Activated CD4-positive, alpha-beta memory T cell treated with anti-CD3 and anti-CD28 coated beads, Interleukin-2, amount 10 ng/mL, durations not matched to agents 7 days and 5 days (primary cell): ENCODE results near the gene ZNF316. TPM values are rescaled to one million over a fixed set of nuclear protein-coding genes. Genes with fewer than 3 reads are reported as not detected.

Experiments
- CTCF ChIA-PET: fragments of 350-600 bp; sonication (Branson Sonifier 250); formaldehyde crosslinking; loops from one replicate; lab custom pipeline; 2021; ENCODE audit warnings: antibody characterized with exemption, inconsistent platforms; lab: Charles Lee
- POLR2A ChIA-PET: fragments of 350-600 bp; sonication (Branson Sonifier 250); formaldehyde crosslinking; loops from one replicate; lab custom pipeline; 2021; ENCODE audit warnings: antibody characterized with exemption; lab: Charles Lee
- DNase-seq: peaks from one replicate; pipeline ENCODE4 v3.0.0-alpha.2; 2020
- H3K27ac Mint-ChIP-seq: one replicate; pipeline ENCODE4 v1.8.0; 2021; ENCODE audit warnings: mild to moderate bottlenecking, mixed read lengths
- H3K27me3 Mint-ChIP-seq: one replicate; pipeline ENCODE4 v1.8.0; 2021; ENCODE audit warnings: mixed read lengths
- H3K36me3 Mint-ChIP-seq: one replicate; pipeline ENCODE4 v1.8.0; 2021; ENCODE audit warnings: low read depth, mixed read lengths
- H3K4me1 Mint-ChIP-seq: one replicate; pipeline ENCODE4 v1.8.0; 2021; ENCODE audit warnings: mixed read lengths
- H3K4me3 Mint-ChIP-seq: one replicate; pipeline ENCODE4 v1.8.0; 2021; ENCODE audit warnings: mild to moderate bottlenecking, mixed read lengths
- H3K9me3 Mint-ChIP-seq: one replicate; pipeline ENCODE4 v1.8.0; 2021; ENCODE audit warnings: mixed read lengths
- total RNA-seq, 2 experiments: library from RNA; stranded (reverse); gene quantifications; one replicate each; pipeline ENCODE4 v1.2.3, GENCODE V29; 2021

ZNF316 gene
- total RNA-seq, 2 experiments from 2014 or later = 23.4 to 26.1 TPM

DNA sequence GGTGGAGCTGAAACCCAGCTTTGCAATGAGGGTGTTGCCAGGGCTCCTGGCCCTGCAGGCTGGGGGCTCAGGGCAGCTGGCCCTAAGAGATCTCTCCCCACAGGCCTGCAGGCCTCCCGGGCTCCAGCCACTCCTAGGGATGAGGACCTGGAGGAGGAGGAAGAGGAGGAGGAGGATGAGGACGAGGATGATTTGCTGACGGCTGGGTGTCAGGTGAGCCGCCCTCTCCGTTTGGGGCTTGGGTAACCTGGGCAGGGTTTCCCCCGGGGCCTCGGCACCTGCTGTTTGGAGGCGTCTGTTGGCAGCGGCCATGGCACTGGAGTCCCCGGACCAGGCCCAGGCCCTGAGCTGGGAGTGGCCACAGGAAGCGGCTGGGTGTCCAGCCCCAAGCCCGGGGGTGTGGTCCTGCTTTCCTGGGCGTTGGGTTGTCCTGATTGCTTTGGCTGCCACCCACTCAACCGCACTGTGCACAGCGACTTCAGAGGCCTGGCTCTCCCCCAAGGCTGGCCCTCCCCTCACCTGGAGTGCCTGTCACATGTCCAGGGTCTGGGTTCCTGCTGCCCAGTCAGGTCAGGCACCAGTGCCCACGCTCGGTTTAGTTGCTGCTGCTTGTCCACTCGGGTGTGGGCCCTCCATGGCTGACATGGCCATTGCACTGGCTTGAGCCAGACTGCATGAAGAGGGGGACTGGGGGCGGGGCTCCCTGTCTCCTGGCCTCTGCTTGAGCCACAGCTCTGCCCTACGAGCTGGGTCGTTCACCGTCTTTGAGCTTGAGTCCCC lies 5.9 kb downstream of the ZNF316 start:
- H3K27ac Mint-ChIP-seq = no peak overlapping the region
- peaks cover 22% of the 10 kb centered on the region for H3K4me1 Mint-ChIP-seq
- POLR2A ChIA-PET = no interaction called here
- H3K4me3 Mint-ChIP-seq = no peak overlapping the region
- DNase-seq = no peak
- CTCF ChIA-PET = no interaction called here
- H3K27me3 Mint-ChIP-seq = no peaks in the 10 kb centered on the region
- no peaks in the 10 kb centered on the region for H3K9me3 Mint-ChIP-seq
- H3K36me3 Mint-ChIP-seq = peaks cover 66% of the 10 kb centered on the region

DNA sequence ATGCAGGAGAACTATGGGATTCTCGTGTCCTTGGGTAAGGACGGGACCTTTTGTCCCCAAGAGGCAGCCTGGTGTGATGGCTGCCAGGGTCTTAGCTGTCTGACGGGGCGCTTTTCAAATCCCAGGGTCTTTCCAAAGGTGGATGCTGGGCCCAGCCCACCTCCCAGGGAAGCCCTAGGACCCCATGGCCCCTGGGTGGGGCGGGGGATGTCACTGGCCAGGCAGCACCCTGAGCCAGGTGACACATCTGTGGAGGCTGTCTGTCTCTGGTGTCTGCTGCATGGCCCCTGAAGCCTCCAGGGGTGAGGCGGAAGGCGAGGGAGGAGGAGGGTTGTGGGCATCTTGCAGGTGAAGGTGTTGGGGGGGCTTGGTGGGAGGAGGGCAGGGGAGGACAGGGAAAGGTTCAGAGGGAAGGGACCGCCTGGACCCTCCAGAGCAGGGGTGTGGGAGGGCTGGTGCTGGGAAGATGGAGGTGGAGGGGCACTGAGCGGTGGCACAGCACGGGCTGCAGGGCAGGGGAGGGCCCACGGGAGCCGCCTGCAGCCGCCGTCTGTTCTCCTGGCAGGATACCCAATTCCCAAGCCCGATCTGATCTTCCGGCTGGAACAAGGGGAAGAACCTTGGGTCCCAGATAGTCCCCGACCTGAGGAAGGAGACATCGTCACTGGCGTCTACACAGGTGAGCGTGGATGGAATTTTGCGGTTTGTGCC lies 7.0 kb downstream of the ZNF316 start:
- no peaks in the 10 kb centered on the region for H3K27me3 Mint-ChIP-seq
- H3K27ac Mint-ChIP-seq = no peak overlapping the region
- peaks cover 12% of the 10 kb centered on the region for H3K4me1 Mint-ChIP-seq
- H3K36me3 Mint-ChIP-seq = peaks cover 73% of the 10 kb centered on the region
- no peaks in the 10 kb centered on the region for H3K9me3 Mint-ChIP-seq
- ChIA-PET POLR2A (no interaction called here), CTCF (no interaction called here)
- H3K4me3 Mint-ChIP-seq = no peak overlapping the region
- DNase-seq = no peak

DNA sequence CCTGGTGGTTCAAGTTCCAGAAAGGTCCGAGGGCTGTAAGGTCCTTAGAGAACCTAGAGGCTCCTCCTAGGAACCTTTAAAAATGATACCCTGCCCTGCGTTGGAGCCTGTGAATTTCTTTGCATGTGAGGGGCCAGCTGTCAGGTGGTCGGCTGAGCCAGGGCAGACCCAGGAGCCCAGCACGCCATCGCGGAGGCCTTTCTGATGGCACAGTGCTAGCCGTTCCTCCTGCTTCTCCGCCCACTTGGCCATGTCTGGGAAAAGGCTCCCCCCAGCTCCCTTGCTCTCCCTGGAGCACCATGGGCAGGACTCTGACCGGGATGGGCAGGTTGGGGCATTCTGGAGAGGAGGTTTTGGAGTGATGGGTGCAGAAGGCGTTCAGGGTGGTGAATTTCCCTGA lies 7.6 kb downstream of the ZNF316 start:
- ChIA-PET CTCF (no interaction called here), POLR2A (no interaction called here)
- no peak for DNase-seq
- Mint-ChIP-seq H3K9me3 (no peaks in the 10 kb centered on the region), H3K27ac (no peak overlapping the region), H3K27me3 (no peaks in the 10 kb centered on the region), H3K36me3 (peaks cover 73% of the 10 kb centered on the region), H3K4me1 (peaks cover 6% of the 10 kb centered on the region), H3K4me3 (no peak overlapping the region)

DNA sequence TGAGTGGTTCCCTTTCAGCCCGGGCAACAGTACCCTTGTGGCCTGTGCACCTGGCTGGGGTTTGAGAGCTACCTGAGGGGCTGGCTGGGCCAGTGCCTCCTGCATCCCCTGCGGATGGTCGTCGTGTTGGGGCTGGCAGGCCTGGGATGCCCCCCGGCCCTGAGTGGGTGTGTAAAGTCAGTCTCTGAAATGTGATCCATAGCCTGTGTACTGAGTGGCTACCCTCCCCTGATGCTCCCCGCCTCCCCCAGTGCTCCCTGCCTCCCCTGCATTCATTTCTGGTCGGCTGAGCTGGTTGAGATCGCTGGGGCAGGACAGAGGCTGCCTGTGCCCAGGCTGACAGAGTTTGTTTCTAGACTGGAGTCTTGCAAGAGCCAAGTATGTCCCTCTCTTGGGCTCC lies 9.3 kb downstream of the ZNF316 start:
- peaks cover 5% of the 10 kb centered on the region for H3K9me3 Mint-ChIP-seq
- ChIA-PET POLR2A (no interaction called here), CTCF (no interaction called here)
- no peaks in the 10 kb centered on the region for H3K27me3 Mint-ChIP-seq
- H3K4me1 Mint-ChIP-seq = no peaks in the 10 kb centered on the region
- no peak for DNase-seq
- no peak overlapping the region for H3K27ac Mint-ChIP-seq
- no peak overlapping the region for H3K4me3 Mint-ChIP-seq
- peaks cover 82% of the 10 kb centered on the region for H3K36me3 Mint-ChIP-seq

- H3K4me1 Mint-ChIP-seq = no peaks in the 10 kb centered on the region
Observed at GRCh38 chr7:6647080-6647479, 10.0 kb downstream of the ZNF316 start.

DNA sequence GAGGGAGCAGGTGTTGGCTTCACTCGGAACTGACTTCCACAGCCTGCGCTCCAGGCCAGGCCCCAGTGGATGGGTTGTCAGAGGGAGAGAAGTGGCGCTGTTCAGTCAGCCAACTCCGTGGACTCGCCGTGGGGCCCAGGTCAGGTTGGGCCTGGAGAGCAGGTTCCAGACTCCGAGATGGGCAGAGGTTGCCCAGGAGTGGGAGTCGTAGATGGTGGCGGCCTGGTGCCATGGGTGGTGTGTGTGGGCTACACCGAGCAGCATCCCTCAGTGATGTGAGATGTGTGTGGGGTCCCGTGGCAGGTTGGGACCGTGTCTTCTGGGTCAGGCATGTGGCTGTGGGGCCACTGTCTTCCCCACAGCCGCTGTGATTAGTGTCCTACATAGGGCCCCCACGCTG lies 10.4 kb downstream of the ZNF316 start:
- no peaks in the 10 kb centered on the region for H3K4me1 Mint-ChIP-seq
- no peak for DNase-seq
- no peaks in the 10 kb centered on the region for H3K27me3 Mint-ChIP-seq
- H3K36me3 Mint-ChIP-seq = peaks cover 81% of the 10 kb centered on the region
- ChIA-PET CTCF (no interaction called here), POLR2A (no interaction called here)
- no peak overlapping the region for H3K27ac Mint-ChIP-seq
- peaks cover 5% of the 10 kb centered on the region for H3K9me3 Mint-ChIP-seq
- no peak overlapping the region for H3K4me3 Mint-ChIP-seq

More at GRCh38 chr7:6647080-6647479, 10.0 kb downstream of the ZNF316 start:
- H3K9me3 Mint-ChIP-seq = peaks cover 5% of the 10 kb centered on the region
- H3K27ac Mint-ChIP-seq = no peak overlapping the region
- CTCF ChIA-PET = no interaction called here
- H3K27me3 Mint-ChIP-seq = no peaks in the 10 kb centered on the region
- POLR2A ChIA-PET = no interaction called here
- H3K4me3 Mint-ChIP-seq = no peak overlapping the region
- no peak for DNase-seq
- peaks cover 82% of the 10 kb centered on the region for H3K36me3 Mint-ChIP-seq

DNA sequence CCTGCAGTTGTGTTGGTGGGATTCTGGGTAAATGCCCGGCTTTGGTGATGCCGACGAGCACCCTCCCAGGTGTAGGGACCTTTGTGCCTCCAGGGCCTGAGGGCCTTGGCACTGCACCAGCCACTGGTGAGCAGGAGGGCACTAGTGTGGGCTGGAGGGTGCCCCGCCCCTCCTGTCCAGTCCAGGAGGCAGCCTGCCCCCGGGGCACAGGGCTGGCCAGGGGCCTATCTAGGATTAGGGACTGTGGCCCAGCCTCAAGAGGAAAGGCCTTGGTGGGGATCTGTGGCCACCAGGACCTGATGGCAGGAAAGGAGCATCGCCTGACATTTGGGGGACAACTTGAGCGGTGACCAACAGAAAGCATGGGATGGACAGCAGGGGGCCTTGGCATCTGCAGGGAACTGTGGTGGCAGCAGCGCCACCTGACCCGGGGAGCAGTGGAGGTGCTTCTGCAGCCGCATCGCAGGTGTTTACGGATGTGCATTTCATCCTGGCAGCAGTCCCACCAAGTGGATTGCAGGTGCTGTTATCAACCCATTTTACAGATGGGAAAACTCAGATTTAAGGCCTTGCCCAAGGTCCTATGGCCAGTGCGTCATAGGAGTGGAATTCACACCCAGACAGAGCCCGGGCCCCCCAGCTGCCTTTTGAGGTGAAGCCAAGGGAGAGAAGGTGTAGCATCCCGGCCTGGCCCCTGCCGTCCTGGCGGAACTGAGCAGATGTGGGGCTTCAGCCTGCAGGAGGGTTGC lies 11.1 kb downstream of the ZNF316 start:
- CTCF ChIA-PET = no interaction called here

DNA sequence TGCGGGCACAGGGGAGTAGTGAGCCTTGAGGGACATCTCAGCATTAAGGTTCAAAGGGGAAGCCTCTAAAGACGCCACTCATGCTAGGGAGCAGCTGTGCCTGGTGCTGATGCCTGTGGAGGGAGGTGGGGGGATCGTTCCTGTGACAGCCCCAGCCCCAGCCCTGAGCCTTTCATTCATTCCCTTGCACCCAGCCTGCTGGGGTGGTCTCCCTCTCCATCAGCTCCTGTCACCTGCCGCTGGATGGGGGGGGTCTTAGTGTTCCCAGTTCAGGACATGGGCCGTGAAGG lies 11.6 kb downstream of the ZNF316 start:
- DNase-seq = no peak
- Mint-ChIP-seq H3K4me3 (no peak overlapping the region), H3K9me3 (peaks cover 5% of the 10 kb centered on the region), H3K27me3 (no peaks in the 10 kb centered on the region), H3K4me1 (no peaks in the 10 kb centered on the region), H3K36me3 (peaks cover 73% of the 10 kb centered on the region), H3K27ac (no peak overlapping the region)
- CTCF ChIA-PET = no interaction called here
- POLR2A ChIA-PET = no interaction called here

More for the DNA sequence above, 11.1 kb downstream of the ZNF316 start:
- Mint-ChIP-seq H3K36me3 (peaks cover 78% of the 10 kb centered on the region), H3K4me3 (no peak overlapping the region), H3K4me1 (no peaks in the 10 kb centered on the region), H3K9me3 (peaks cover 5% of the 10 kb centered on the region), H3K27ac (no peak overlapping the region), H3K27me3 (no peaks in the 10 kb centered on the region)
- no peak for DNase-seq
- POLR2A ChIA-PET = no interaction called here

- H3K4me3 Mint-ChIP-seq = no peak overlapping the region
- H3K27me3 Mint-ChIP-seq = no peaks in the 10 kb centered on the region
- no peak overlapping the region for H3K27ac Mint-ChIP-seq
- H3K36me3 Mint-ChIP-seq = peaks cover 68% of the 10 kb centered on the region
- ChIA-PET CTCF (no interaction called here), POLR2A (no interaction called here)
- H3K9me3 Mint-ChIP-seq = peaks cover 5% of the 10 kb centered on the region
- H3K4me1 Mint-ChIP-seq = no peaks in the 10 kb centered on the region
- no peak for DNase-seq
Observed at GRCh38 chr7:6649241-6649961, 12.3 kb downstream of the ZNF316 start.

DNA sequence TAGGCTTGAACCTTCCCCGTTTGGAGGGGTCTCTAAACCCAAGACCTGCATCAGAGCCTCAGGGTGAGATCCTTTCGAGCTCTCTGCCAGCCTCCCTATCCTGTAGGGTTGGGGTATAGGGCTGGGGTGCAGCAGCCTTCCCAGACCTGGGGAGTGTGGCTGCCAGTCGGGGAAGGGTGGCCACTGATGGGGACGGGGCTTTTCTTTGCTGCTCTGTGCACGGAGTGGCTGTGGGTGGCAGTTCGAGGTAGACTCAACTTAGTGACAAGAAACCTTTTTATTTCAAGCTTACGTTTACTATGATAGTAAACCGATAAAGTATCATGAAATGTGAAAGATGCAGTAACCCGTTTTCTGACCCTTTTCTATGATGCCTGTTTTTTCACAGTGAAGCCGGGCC lies 13.0 kb downstream of the ZNF316 start:
- no peaks in the 10 kb centered on the region for H3K4me1 Mint-ChIP-seq
- POLR2A ChIA-PET = interaction anchor here (1.2 kb wide), 1 partner anchor 9 kb away, joined by 3 read pairs; no protein-coding TSS in a partner anchor
- CTCF ChIA-PET = no interaction called here

DNA sequence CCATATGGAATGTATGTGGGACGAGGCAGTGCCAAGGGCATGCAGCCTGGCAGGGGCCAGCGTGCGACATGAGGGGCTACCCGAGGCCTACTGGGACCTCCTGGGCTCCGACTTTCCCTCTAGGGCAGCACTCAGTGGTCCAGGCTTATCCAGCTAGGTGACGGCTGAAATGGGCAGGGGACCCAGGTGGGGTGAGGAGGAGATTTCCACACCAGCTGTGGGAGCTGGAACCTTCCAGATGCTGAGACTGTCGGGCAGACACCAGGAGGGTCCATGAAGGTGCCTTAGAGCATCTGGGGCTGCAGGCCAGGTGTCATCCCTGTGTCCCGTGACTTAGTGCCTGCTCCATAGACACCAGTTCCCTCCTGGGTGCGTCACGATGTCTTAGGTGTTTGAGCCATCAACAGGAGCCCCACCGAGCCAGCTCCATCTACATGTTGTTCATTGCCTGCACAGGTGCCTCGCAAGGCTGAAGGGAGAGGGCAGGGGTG lies 13.4 kb downstream of the ZNF316 start:
- Mint-ChIP-seq H3K4me3 (no peak overlapping the region), H3K9me3 (peaks cover 13% of the 10 kb centered on the region), H3K36me3 (peaks cover 69% of the 10 kb centered on the region), H3K27ac (no peak overlapping the region), H3K4me1 (no peaks in the 10 kb centered on the region), H3K27me3 (no peaks in the 10 kb centered on the region)
- no peak for DNase-seq
- ChIA-PET POLR2A (interaction anchor here (1.2 kb wide), 1 partner anchor 8 kb away, joined by 3 read pairs; no protein-coding TSS in a partner anchor), CTCF (no interaction called here)

More for the DNA sequence above, 13.0 kb downstream of the ZNF316 start:
- H3K27me3 Mint-ChIP-seq = no peaks in the 10 kb centered on the region
- peaks cover 66% of the 10 kb centered on the region for H3K36me3 Mint-ChIP-seq
- no peak overlapping the region for H3K4me3 Mint-ChIP-seq
- no peak overlapping the region for H3K27ac Mint-ChIP-seq
- peaks cover 9% of the 10 kb centered on the region for H3K9me3 Mint-ChIP-seq
- no peak for DNase-seq

- DNase-seq = no peak
- H3K4me3 Mint-ChIP-seq = no peak overlapping the region
- ChIA-PET POLR2A (no interaction called here), CTCF (no interaction called here)
- peaks cover 13% of the 10 kb centered on the region for H3K9me3 Mint-ChIP-seq
- peaks cover 62% of the 10 kb centered on the region for H3K36me3 Mint-ChIP-seq
- H3K4me1 Mint-ChIP-seq = no peaks in the 10 kb centered on the region
- H3K27ac Mint-ChIP-seq = no peak overlapping the region
- no peaks in the 10 kb centered on the region for H3K27me3 Mint-ChIP-seq
Observed at GRCh38 chr7:6651851-6652445, 14.8 kb downstream of the ZNF316 start.
